HG02759 (cell line): ENCODE results near the gene CKAP2L.

Experiments
- ATAC-seq: cut with Tn5 transposase; IDR thresholded peaks from one replicate; pipeline ENCODE4 v1.9.1; 2021; ENCODE audit warnings: mild to moderate bottlenecking, moderate library complexity; ENCODE audit not compliant: unreplicated experiment

CKAP2L gene

GRCh38 chr2:112791693-112792230 is 27.4 kb upstream of the CKAP2L start:
- no peak for ATAC-seq

GRCh38 chr2:112791019-112791418 is 26.6 kb upstream of the CKAP2L start:
- ATAC-seq = no peak

GRCh38 chr2:112790305-112790704 is 25.9 kb upstream of the CKAP2L start:
- ATAC-seq = no peak

- no peak for ATAC-seq
Observed at GRCh38 chr2:112789186-112789585, 24.8 kb upstream of the CKAP2L start.

GRCh38 chr2:112788653-112789052 is 24.2 kb upstream of the CKAP2L start:
- no peak for ATAC-seq

GRCh38 chr2:112787729-112788393 is 23.5 kb upstream of the CKAP2L start:
- no peak for ATAC-seq

GRCh38 chr2:112787294-112787693 is 22.9 kb upstream of the CKAP2L start:
- no peak for ATAC-seq

- no peak for ATAC-seq
Observed at GRCh38 chr2:112784199-112785189, 20.1 kb upstream of the CKAP2L start, which contains the start of gene IL1A. IL1A (minus strand) TSS chr2:112784493; CDS start chr2:112783770, 723 bp downstream.

- no peak for ATAC-seq
Observed at GRCh38 chr2:112783187-112783714, 18.8 kb upstream of the CKAP2L start.

- peak; percentile 86 for ATAC-seq
Observed at GRCh38 chr2:112782234-112782799, 17.9 kb upstream of the CKAP2L start.

GRCh38 chr2:112779598-112779997 is 15.2 kb upstream of the CKAP2L start:
- ATAC-seq = no peak

GRCh38 chr2:112777036-112777435 is 12.6 kb upstream of the CKAP2L start:
- ATAC-seq = no peak

GRCh38 chr2:112776113-112776512 is 11.7 kb upstream of the CKAP2L start:
- no peak for ATAC-seq

- ATAC-seq = no peak
Observed at GRCh38 chr2:112774536-112775285, 10.3 kb upstream of the CKAP2L start.

- ATAC-seq = no peak
Observed at GRCh38 chr2:112773556-112773955, 9.1 kb upstream of the CKAP2L start.

GRCh38 chr2:112772911-112773475 is 8.6 kb upstream of the CKAP2L start:
- ATAC-seq = no peak

- ATAC-seq = no peak
Observed at GRCh38 chr2:112772322-112772721, 7.9 kb upstream of the CKAP2L start.

GRCh38 chr2:112768432-112768831 is 4.0 kb upstream of the CKAP2L start:
- ATAC-seq = no peak

GRCh38 chr2:112767693-112768330 is 3.4 kb upstream of the CKAP2L start:
- ATAC-seq = no peak
